SU-DHL-6 (cell line): Measurements from ENCODE around the gene SETBP1.

Experiments
- H2AFZ ChIP-seq: fragments of 200-600 bp; sonication (generic); 2 replicates; pipeline ENCODE4 v1.6.1; 2014; ENCODE audit warnings: low read depth, mild to moderate bottlenecking, moderate library complexity, mixed read lengths, antibody characterized with exemption, low read length; ENCODE audit not compliant: severe bottlenecking
- H3F3A ChIP-seq: fragments of 200-600 bp; shearing (Covaris generic); 2 replicates; pipeline ENCODE4 v1.6.0; 2016; ENCODE audit warnings: antibody characterized with exemption, mild to moderate bottlenecking; ENCODE audit not compliant: insufficient read depth
- H3K27ac ChIP-seq: fragments of 200-600 bp; sonication (generic); 2 replicates; pipeline ENCODE4 v1.5.1; 2016; ENCODE audit warnings: low read depth, mild to moderate bottlenecking, low read length, moderate library complexity, mixed read lengths
- H3K27me3 ChIP-seq: fragments of 200-600 bp; sonication (generic), shearing (Covaris generic); 2 replicates; pipeline ENCODE4 v1.6.0; 2014; ENCODE audit warnings: mild to moderate bottlenecking, low read length
- H3K36me3 ChIP-seq: fragments of 200-600 bp; sonication (generic); 2 replicates; pipeline ENCODE4 v1.6.1; 2014; ENCODE audit warnings: mild to moderate bottlenecking, low read length, mixed read lengths
- H3K4me2 ChIP-seq: fragments of 300-600, 200-600 bp; shearing (Covaris generic), sonication (generic); 2 replicates; pipeline ENCODE4 v1.6.0; 2014; ENCODE audit warnings: low read length, low read depth, mild to moderate bottlenecking; ENCODE audit not compliant: poor library complexity, severe bottlenecking
- H3K4me3 ChIP-seq: fragments of 200-600 bp; sonication (generic); 2 replicates; pipeline ENCODE4 v1.5.1; 2014; ENCODE audit warnings: antibody characterized with exemption, low read length, mild to moderate bottlenecking, mixed read lengths; ENCODE audit not compliant: insufficient read depth, poor library complexity, severe bottlenecking
- H3K79me2 ChIP-seq: fragments of 200-600 bp; sonication (generic); 2 replicates; pipeline ENCODE4 v1.6.1; 2014; ENCODE audit warnings: mild to moderate bottlenecking, low read length, moderate library complexity; ENCODE audit not compliant: insufficient read depth
- H3K9ac ChIP-seq: fragments of 200-600 bp; sonication (generic); 2 replicates; pipeline ENCODE4 v1.7.0; 2014; ENCODE audit warnings: mild to moderate bottlenecking, low read length
- H3K9me2 ChIP-seq: fragments of 200-600 bp; sonication (generic); replicated peaks from 2 replicates; pipeline ENCODE4 v1.6.1; 2014; ENCODE audit warnings: low read length; ENCODE audit not compliant: insufficient read depth
- H3K9me3 ChIP-seq: fragments of 200-600 bp; sonication (generic); 2 replicates; pipeline ENCODE4 v1.6.1; 2014; ENCODE audit warnings: low read length, mixed read lengths; ENCODE audit not compliant: insufficient read depth
- H4K20me1 ChIP-seq: fragments of 200-600 bp; sonication (generic); 2 replicates; pipeline ENCODE4 v1.6.1; 2014; ENCODE audit warnings: low read depth, mild to moderate bottlenecking, antibody characterized with exemption, low read length, moderate library complexity, mixed read lengths
- EZH2phosphoT487 ChIP-seq: fragments of 200-600 bp; sonication (generic), shearing (Covaris generic); conservative IDR thresholded peaks from 2 replicates; pipeline ENCODE4 v1.6.1; 2018; ENCODE audit warnings: mild to moderate bottlenecking, antibody characterized with exemption, low read length, moderate library complexity, mixed read lengths
- TF ChIP-seq, protein P1 (sequence below): fragments of 200-600 bp; sonication (generic); IDR thresholded peaks from one replicate; pipeline ENCODE4 v1.5.1; 2017; ENCODE audit warnings: antibody characterized with exemption, mild to moderate bottlenecking, low read length, moderate library complexity; ENCODE audit not compliant: insufficient read depth, poor library complexity, severe bottlenecking

SETBP1 gene

DNA sequence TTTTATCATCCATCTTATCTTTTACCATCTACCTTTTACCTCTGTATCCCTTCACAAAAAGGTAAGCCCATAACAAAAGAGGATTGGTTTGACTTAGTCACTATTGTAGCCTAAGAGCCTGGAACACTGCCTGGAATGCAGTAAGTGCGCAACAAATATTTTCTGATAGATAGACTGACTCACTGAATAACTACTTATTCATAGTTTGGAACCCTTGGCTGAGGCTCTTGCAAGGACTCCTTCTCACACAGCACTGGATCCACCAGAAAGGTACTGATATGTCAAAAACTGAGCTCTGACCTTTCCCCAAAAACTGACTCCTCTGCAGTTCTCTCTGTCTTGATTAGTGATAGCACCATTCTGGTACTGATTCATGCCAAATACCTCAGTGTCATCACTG lies 426.7 kb downstream of the SETBP1 start:
- H3K4me3 ChIP-seq: no peak overlapping the region
- H3K9me2 ChIP-seq: no peaks in the 10 kb centered on the region
- H3K79me2 ChIP-seq: no peaks in the 10 kb centered on the region
- H3K27ac ChIP-seq: peak overlapping the region; percentile 97
- H3K9me3 ChIP-seq: 0 out of 2 replicates have a peak, but pooled peaks cover 6% of the 10 kb centered on the region
- H3K4me2 ChIP-seq: peak overlapping the region; percentile 86
- peaks cover 44% of the 10 kb centered on the region for H3F3A ChIP-seq
- H2AFZ ChIP-seq: no peak overlapping the region
- no peak overlapping the region for H3K9ac ChIP-seq
- TF ChIP-seq, protein P1, sequence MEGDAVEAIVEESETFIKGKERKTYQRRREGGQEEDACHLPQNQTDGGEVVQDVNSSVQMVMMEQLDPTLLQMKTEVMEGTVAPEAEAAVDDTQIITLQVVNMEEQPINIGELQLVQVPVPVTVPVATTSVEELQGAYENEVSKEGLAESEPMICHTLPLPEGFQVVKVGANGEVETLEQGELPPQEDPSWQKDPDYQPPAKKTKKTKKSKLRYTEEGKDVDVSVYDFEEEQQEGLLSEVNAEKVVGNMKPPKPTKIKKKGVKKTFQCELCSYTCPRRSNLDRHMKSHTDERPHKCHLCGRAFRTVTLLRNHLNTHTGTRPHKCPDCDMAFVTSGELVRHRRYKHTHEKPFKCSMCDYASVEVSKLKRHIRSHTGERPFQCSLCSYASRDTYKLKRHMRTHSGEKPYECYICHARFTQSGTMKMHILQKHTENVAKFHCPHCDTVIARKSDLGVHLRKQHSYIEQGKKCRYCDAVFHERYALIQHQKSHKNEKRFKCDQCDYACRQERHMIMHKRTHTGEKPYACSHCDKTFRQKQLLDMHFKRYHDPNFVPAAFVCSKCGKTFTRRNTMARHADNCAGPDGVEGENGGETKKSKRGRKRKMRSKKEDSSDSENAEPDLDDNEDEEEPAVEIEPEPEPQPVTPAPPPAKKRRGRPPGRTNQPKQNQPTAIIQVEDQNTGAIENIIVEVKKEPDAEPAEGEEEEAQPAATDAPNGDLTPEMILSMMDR: no peak
- H3K27me3 ChIP-seq: no peaks in the 10 kb centered on the region
- H4K20me1 ChIP-seq: no peaks in the 10 kb centered on the region
- H3K36me3 ChIP-seq: no peaks in the 10 kb centered on the region

DNA sequence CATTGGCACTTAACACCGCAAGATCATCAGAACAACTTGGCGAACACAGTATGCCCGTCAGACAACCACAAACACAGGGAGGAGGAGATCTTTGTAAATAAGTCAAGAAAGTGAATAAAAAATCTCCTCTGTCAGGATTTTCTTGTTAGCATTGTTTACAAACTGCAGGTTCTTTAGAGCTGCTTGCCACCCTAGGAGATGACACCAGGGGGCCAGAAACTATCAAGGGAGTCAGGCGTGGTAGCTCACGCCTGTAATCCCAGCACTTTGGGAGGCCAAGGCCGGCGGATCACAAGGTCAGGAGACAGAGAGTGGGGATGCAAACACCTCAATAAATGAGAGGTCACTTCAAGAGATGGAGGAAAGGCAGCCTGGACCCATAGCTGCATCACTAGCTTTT lies 428.1 kb downstream of the SETBP1 start:
- Histone ChIP-seq H3K36me3 (no peaks in the 10 kb centered on the region), H3F3A (peaks cover 31% of the 10 kb centered on the region), H3K79me2 (no peaks in the 10 kb centered on the region), H3K9me2 (no peaks in the 10 kb centered on the region), H3K27ac (no peak overlapping the region), H3K4me2 (no peak overlapping the region), H2AFZ (no peak overlapping the region), H3K9ac (no peak overlapping the region), H3K4me3 (no peak overlapping the region), H4K20me1 (no peaks in the 10 kb centered on the region), H3K9me3 (0 out of 2 replicates have a peak, but pooled peaks cover 6% of the 10 kb centered on the region), H3K27me3 (no peaks in the 10 kb centered on the region)
- TF ChIP-seq EZH2phosphoT487: no peak
- TF ChIP-seq, protein P1: no peak

DNA sequence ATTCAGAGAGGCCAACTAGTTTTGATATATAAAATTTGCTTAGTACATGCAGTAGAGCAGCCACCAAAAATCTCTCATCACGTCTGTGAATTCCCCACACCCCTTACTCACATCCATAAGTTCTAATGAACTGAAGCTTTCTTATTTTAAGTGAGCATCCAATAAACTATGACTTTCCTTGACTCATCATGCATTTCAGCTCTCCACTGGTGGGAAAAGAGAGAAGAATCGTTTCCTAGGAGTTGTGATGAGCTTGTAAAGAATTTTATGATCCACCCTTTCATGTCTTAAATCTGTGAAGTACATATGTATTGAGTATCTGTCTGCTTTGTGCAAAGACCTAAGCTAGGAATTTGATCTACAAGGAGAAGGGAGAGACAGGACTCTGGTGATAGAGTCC lies 428.6 kb downstream of the SETBP1 start:
- Histone ChIP-seq H3K27me3 (no peaks in the 10 kb centered on the region), H3K27ac (no peak overlapping the region), H3K9me3 (0 out of 2 replicates have a peak, but pooled peaks cover 6% of the 10 kb centered on the region), H3K9me2 (no peaks in the 10 kb centered on the region), H3K4me2 (no peak overlapping the region), H3K36me3 (no peaks in the 10 kb centered on the region), H3K9ac (no peak overlapping the region), H2AFZ (no peak overlapping the region), H3K79me2 (no peaks in the 10 kb centered on the region), H3F3A (peaks cover 26% of the 10 kb centered on the region), H4K20me1 (no peaks in the 10 kb centered on the region), H3K4me3 (no peak overlapping the region)
- TF ChIP-seq, protein P1: no peak
- no peak for TF ChIP-seq EZH2phosphoT487

DNA sequence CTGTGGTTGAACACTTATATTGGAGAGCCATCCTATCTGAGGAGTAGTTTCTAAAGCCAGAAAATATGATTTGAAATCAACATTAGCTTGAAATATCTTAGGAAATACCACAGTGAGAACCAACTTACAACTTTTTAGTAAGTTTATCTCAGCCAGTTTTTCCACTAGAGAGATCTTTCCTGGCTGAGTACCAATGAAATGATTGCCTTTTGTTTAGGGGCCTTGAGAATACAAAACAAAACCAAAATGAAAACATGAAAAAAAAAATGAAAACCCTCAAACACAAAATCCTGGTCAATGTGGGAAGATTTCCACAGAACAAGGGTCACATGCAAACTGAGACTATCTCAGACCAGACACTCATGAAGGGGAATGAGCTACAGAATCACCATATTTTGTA lies 429.0 kb downstream of the SETBP1 start:
- no peaks in the 10 kb centered on the region for H3K9me2 ChIP-seq
- no peaks in the 10 kb centered on the region for H3K27me3 ChIP-seq
- H3K27ac ChIP-seq: no peak overlapping the region
- 0 out of 2 replicates have a peak, but pooled peaks cover 6% of the 10 kb centered on the region for H3K9me3 ChIP-seq
- H3K9ac ChIP-seq: no peak overlapping the region
- H3K4me3 ChIP-seq: no peak overlapping the region
- no peak for TF ChIP-seq EZH2phosphoT487
- TF ChIP-seq, protein P1: no peak
- H3K4me2 ChIP-seq: no peak overlapping the region
- H3K79me2 ChIP-seq: no peaks in the 10 kb centered on the region
- H4K20me1 ChIP-seq: no peaks in the 10 kb centered on the region
- H3K36me3 ChIP-seq: no peaks in the 10 kb centered on the region
- peaks cover 22% of the 10 kb centered on the region for H3F3A ChIP-seq
- H2AFZ ChIP-seq: no peak overlapping the region
